Raji (cell line): ENCODE results near the gene COPS7B.

Experiments used
- POLR2A ChIP-seq: IDR thresholded peaks from 2 replicates; pipeline ENCODE4 v1.6.1; 2011; ENCODE audit warnings: low read depth, low read length, control low read depth; ENCODE audit not compliant: insufficient read depth

COPS7B gene

GRCh38 chr2:231821908-231822307 lies 35.7 kb downstream of the COPS7B start:
- no peak for TF ChIP-seq POLR2A

- TF ChIP-seq POLR2A: no peak
These were observed 66.9 kb downstream of the COPS7B start for GRCh38 chr2:231853105-231853504.

DNA sequence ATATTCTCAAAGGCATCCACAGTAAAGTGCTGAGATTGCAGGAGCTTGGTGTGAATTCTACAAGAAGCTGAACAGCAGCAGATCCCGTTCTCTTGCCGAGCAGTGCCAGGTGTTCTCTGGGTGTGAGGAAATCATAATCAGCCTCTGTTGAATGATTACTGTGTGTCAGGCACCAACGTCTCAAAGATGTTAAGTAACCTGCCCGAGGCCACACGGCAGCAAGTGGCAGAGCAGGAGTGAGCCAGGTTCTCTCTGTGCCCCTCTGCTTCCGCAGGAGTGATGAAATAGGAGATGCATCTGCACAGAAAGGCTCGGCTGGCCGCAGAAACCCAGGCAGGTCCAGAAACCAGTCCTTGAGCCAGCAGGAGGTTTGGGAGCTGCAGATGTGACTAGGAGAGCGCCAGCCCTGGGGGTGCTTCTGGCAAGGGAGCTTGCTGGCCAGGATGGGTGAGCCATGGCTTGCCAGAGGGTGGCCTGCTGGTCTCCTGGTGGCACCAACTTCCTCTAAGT lies 68.4 kb downstream of the COPS7B start:
- TF ChIP-seq POLR2A: no peak

DNA sequence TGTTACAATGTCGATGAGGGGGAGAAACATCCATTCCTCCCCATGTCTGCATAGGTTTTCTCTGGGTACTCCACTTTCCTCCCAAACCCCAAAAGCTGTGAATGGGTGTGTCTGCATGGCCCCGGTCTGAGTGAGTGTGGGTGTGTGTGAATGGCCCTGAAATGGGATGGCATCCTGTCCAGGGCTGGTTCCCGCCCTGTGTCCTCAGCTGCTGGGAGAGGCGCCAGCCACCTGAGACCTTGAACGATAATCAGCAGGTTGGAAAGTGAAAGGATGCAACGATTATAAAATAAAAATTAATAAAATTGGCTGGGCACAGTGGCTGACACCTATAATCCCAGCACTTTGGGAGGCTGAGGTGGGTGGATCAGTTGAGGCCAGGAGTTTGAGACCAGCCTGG lies 70.7 kb downstream of the COPS7B start:
- TF ChIP-seq POLR2A: no peak
